ENCODE data around the gene GCNT1.
"Not testable (repeated sequence)": the region's sequence is repeated elsewhere in the genome, so short reads cannot be mapped to it uniquely, and the experiment has no call there.

GCNT1 gene

GRCh38 chr9:76530458-76531110 is 71.6 kb downstream of the GCNT1 start:
- no peaks in the 10 kb centered on the region for H4K20me1 ChIP-seq (ENCODE audit: insufficient read depth, low read length)
- no peaks in the 10 kb centered on the region for H3K4me1 ChIP-seq (ENCODE audit: low read length)
- H3K27ac ChIP-seq (ENCODE audit: low read length) = no peak overlapping the region
- TF ChIP-seq EZH2phosphoT487 (IDR thresholded peaks at IDR 0.05; ENCODE audit: low read depth) (no peak), CTCF (IDR thresholded peaks at IDR 0.05; ENCODE audit: low read depth, low read length) (no peak)
- H3K4me2 ChIP-seq (ENCODE audit: low read length) = no peak overlapping the region
- no peak overlapping the region for H3K4me3 ChIP-seq (ENCODE audit: low read length)
- H2AFZ ChIP-seq (ENCODE audit: low read depth, low read length) = no peak overlapping the region
- H3K9ac ChIP-seq (ENCODE audit: low read length) = no peak overlapping the region
- no peaks in the 10 kb centered on the region for H3K36me3 ChIP-seq (replicated peaks; ENCODE audit: low read depth, low read length)
- H3K9me3 ChIP-seq (ENCODE audit: insufficient read depth, low read length) = no peaks in the 10 kb centered on the region
- H3K79me2 ChIP-seq (ENCODE audit: low read length) = no peaks in the 10 kb centered on the region
- peaks cover 6% of the 10 kb centered on the region; the same call in 1 of the 2 replicates for H3K27me3 ChIP-seq (ENCODE audit: low read depth, low read length)

- TF ChIP-seq CTCF (IDR thresholded peaks at IDR 0.05; ENCODE audit: low read depth, low read length) = no peak
- no peak for TF ChIP-seq EZH2phosphoT487 (IDR thresholded peaks at IDR 0.05; ENCODE audit: low read depth)
- Histone ChIP-seq H3K27me3 (ENCODE audit: low read depth, low read length) (no peaks in the 10 kb centered on the region), H3K9ac (ENCODE audit: low read length) (no peak overlapping the region), H3K4me2 (ENCODE audit: low read length) (no peak overlapping the region), H3K27ac (ENCODE audit: low read length) (no peak overlapping the region), H3K9me3 (ENCODE audit: insufficient read depth, low read length) (no peaks in the 10 kb centered on the region), H3K79me2 (ENCODE audit: low read length) (no peaks in the 10 kb centered on the region), H3K36me3 (replicated peaks; ENCODE audit: low read depth, low read length) (no peaks in the 10 kb centered on the region), H4K20me1 (ENCODE audit: insufficient read depth, low read length) (no peaks in the 10 kb centered on the region), H3K4me1 (ENCODE audit: low read length) (no peaks in the 10 kb centered on the region), H2AFZ (ENCODE audit: low read depth, low read length) (no peak overlapping the region), H3K4me3 (ENCODE audit: low read length) (no peak overlapping the region)
Observed at GRCh38 chr9:76531231-76531780, 72.3 kb downstream of the GCNT1 start.

GRCh38 chr9:76532877-76533276 is 73.9 kb downstream of the GCNT1 start:
- H3K4me3 ChIP-seq (ENCODE audit: low read length); H4K20me1 ChIP-seq (ENCODE audit: insufficient read depth, low read length); H3K79me2 ChIP-seq (ENCODE audit: low read length); H3K27ac ChIP-seq (ENCODE audit: low read length); H3K4me2 ChIP-seq (ENCODE audit: low read length); H3K9ac ChIP-seq (ENCODE audit: low read length); H3K4me1 ChIP-seq (ENCODE audit: low read length); H3K36me3 ChIP-seq (replicated peaks; ENCODE audit: low read depth, low read length); H3K27me3 ChIP-seq (ENCODE audit: low read depth, low read length); H3K9me3 ChIP-seq (ENCODE audit: insufficient read depth, low read length); H2AFZ ChIP-seq (ENCODE audit: low read depth, low read length): not testable (repeated sequence)

GRCh38 chr9:76534026-76534425 is 75.0 kb downstream of the GCNT1 start:
- no peaks in the 10 kb centered on the region for H3K36me3 ChIP-seq (replicated peaks; ENCODE audit: low read depth, low read length)
- no peaks in the 10 kb centered on the region for H4K20me1 ChIP-seq (ENCODE audit: insufficient read depth, low read length)
- no peak overlapping the region for H3K9ac ChIP-seq (ENCODE audit: low read length)
- H3K4me2 ChIP-seq (ENCODE audit: low read length) = no peak overlapping the region
- no peak overlapping the region for H3K4me3 ChIP-seq (ENCODE audit: low read length)
- no peaks in the 10 kb centered on the region for H3K79me2 ChIP-seq (ENCODE audit: low read length)
- H3K27me3 ChIP-seq (ENCODE audit: low read depth, low read length) = no peaks in the 10 kb centered on the region
- no peak overlapping the region for H3K27ac ChIP-seq (ENCODE audit: low read length)
- H2AFZ ChIP-seq (ENCODE audit: low read depth, low read length) = no peak overlapping the region
- TF ChIP-seq EZH2phosphoT487 (IDR thresholded peaks at IDR 0.05; ENCODE audit: low read depth) (no peak), CTCF (IDR thresholded peaks at IDR 0.05; ENCODE audit: low read depth, low read length) (no peak)
- no peaks in the 10 kb centered on the region for H3K9me3 ChIP-seq (ENCODE audit: insufficient read depth, low read length)
- no peaks in the 10 kb centered on the region for H3K4me1 ChIP-seq (ENCODE audit: low read length)

Data from OCI-LY3 (cell line).